SJSA1 (cell line): ENCODE data around the gene MYPOP. TPM values are rescaled to one million over a fixed set of nuclear protein-coding genes. Genes with fewer than 3 reads are reported as not detected.

ENCODE experiments used
- DNase-seq, 2 experiments: peaks; one replicate each; pipeline ENCODE4 v3.0.0-alpha.2; 2015 to 2020; ENCODE audit warnings: low spot score in 2 of 2, low read depth in 1 of 2
- H3K27ac ChIP-seq: fragments of 250-450 bp; sonication (Bioruptor Pico); 2 replicates; pipeline ENCODE4 v1.5.1; 2020; ENCODE audit warnings: mild to moderate bottlenecking, moderate library complexity
- H3K27me3 ChIP-seq: fragments of 250-450 bp; sonication (Bioruptor Pico); replicated peaks from 2 replicates; pipeline ENCODE4 v1.5.1; 2020; ENCODE audit warnings: mild to moderate bottlenecking, moderate library complexity
- H3K36me3 ChIP-seq: fragments of 250-450 bp; sonication (Bioruptor Pico); 2 replicates; pipeline ENCODE4 v1.5.1; 2020; ENCODE audit warnings: mild to moderate bottlenecking
- H3K4me1 ChIP-seq: fragments of 250-450 bp; sonication (Bioruptor Pico); replicated peaks from 2 replicates; pipeline ENCODE4 v1.6.1; 2021; ENCODE audit warnings: mild to moderate bottlenecking
- H3K4me3 ChIP-seq: fragments of 250-450 bp; sonication (Bioruptor Pico); 2 replicates; pipeline ENCODE4 v1.5.1; 2020; ENCODE audit warnings: mild to moderate bottlenecking
- H3K9me3 ChIP-seq: fragments of 250-450 bp; sonication (Bioruptor Pico); replicated peaks from 2 replicates; pipeline ENCODE4 v1.5.1; 2020; ENCODE audit warnings: mild to moderate bottlenecking
- total RNA-seq: library from RNA; depleted of rRNA; stranded (reverse); fragments of >200 nt; shearing (Covaris generic); gene quantifications from 2 replicates; pipeline ENCODE4 v1.2.3, GENCODE V29; 2014; rRNA removed

MYPOP gene
- total RNA-seq, 1 experiment from 2014 or later, result 1.3 TPM

- DNase-seq, result no peak
- Histone ChIP-seq H3K9me3 (peaks cover 4% of the 10 kb centered on the region), H3K36me3 (peaks cover 41% of the 10 kb centered on the region), H3K27me3 (peaks cover 23% of the 10 kb centered on the region), H3K4me3 (no peak overlapping the region), H3K27ac (no peak overlapping the region), H3K4me1 (peaks cover 18% of the 10 kb centered on the region)
Observed at GRCh38 chr19:45860359-45861259, 41.8 kb downstream of the MYPOP start.

- H3K36me3 ChIP-seq, result peaks cover 85% of the 10 kb centered on the region
- H3K27ac ChIP-seq, result no peak overlapping the region
- H3K27me3 ChIP-seq, result no peaks in the 10 kb centered on the region
- no peaks in the 10 kb centered on the region for H3K4me1 ChIP-seq
- H3K4me3 ChIP-seq, result no peak overlapping the region
- no peaks in the 10 kb centered on the region for H3K9me3 ChIP-seq
- DNase-seq, result no peak
Observed at GRCh38 chr19:45854167-45854778, 48.1 kb downstream of the MYPOP start.

- no peak for DNase-seq
- Histone ChIP-seq H3K27ac (no peak overlapping the region), H3K4me1 (no peaks in the 10 kb centered on the region), H3K4me3 (no peak overlapping the region), H3K9me3 (no peaks in the 10 kb centered on the region), H3K27me3 (no peaks in the 10 kb centered on the region), H3K36me3 (peaks cover 87% of the 10 kb centered on the region)
Observed at GRCh38 chr19:45852983-45853382, 49.4 kb downstream of the MYPOP start.

GRCh38 chr19:45852145-45852750, 50.2 kb downstream of the MYPOP start:
- peaks cover 89% of the 10 kb centered on the region for H3K36me3 ChIP-seq
- no peaks in the 10 kb centered on the region for H3K27me3 ChIP-seq
- no peaks in the 10 kb centered on the region for H3K9me3 ChIP-seq
- no peaks in the 10 kb centered on the region for H3K4me1 ChIP-seq
- no peak overlapping the region for H3K27ac ChIP-seq
- H3K4me3 ChIP-seq, result no peak overlapping the region
- DNase-seq, result no peak

GRCh38 chr19:45848922-45849321, 53.5 kb downstream of the MYPOP start:
- Histone ChIP-seq H3K4me3 (no peak overlapping the region), H3K4me1 (no peaks in the 10 kb centered on the region), H3K27ac (no peak overlapping the region), H3K27me3 (no peaks in the 10 kb centered on the region), H3K9me3 (no peaks in the 10 kb centered on the region), H3K36me3 (peaks cover 91% of the 10 kb centered on the region)
- DNase-seq, result no peak

- Histone ChIP-seq H3K36me3 (peaks cover 93% of the 10 kb centered on the region), H3K4me1 (no peaks in the 10 kb centered on the region), H3K9me3 (no peaks in the 10 kb centered on the region)
Observed at GRCh38 chr19:45847663-45848062, 54.8 kb downstream of the MYPOP start.

GRCh38 chr19:45842198-45842597, 60.2 kb downstream of the MYPOP start:
- Histone ChIP-seq H3K4me3 (no peak overlapping the region), H3K36me3 (peaks cover 82% of the 10 kb centered on the region), H3K27me3 (no peaks in the 10 kb centered on the region), H3K9me3 (no peaks in the 10 kb centered on the region), H3K27ac (no peak overlapping the region), H3K4me1 (no peaks in the 10 kb centered on the region)
- no peak for DNase-seq

More at GRCh38 chr19:45847663-45848062, 54.8 kb downstream of the MYPOP start:
- DNase-seq, result no peak
- Histone ChIP-seq H3K27ac (no peak overlapping the region), H3K27me3 (no peaks in the 10 kb centered on the region), H3K4me3 (no peak overlapping the region)

Other genes with a start within 250 kb of the MYPOP start
- 0.72 and 2.1 TPM in 2 replicates for gene GIPR, start 234.4 kb downstream of the MYPOP start, total RNA-seq
- 331 and 402 TPM in 2 replicates for gene SNRPD2, start 210.7 kb downstream of the MYPOP start, total RNA-seq
- 11.6 and 14.6 TPM in 2 replicates for gene QPCTL, start 209.9 kb downstream of the MYPOP start, total RNA-seq
- gene FBXO46, start 171.7 kb downstream of the MYPOP start, total RNA-seq, result 8.3 and 10.7 TPM in 2 replicates
- not detected in 2 replicates for gene MEIOSIN, start 169.2 kb downstream of the MYPOP start, total RNA-seq
- gene SIX5, start 133.4 kb downstream of the MYPOP start, total RNA-seq, result 9.1 and 10.2 TPM in 2 replicates
- gene DMPK, start 120.1 kb downstream of the MYPOP start, total RNA-seq, result 7.4 and 10.6 TPM in 2 replicates
- 17.6 and 35.4 TPM in 2 replicates for gene DMWD, start 109.8 kb downstream of the MYPOP start, total RNA-seq
- not detected in 2 replicates for gene RSPH6A, start 87.3 kb downstream of the MYPOP start, total RNA-seq
- 32.4 and 55.0 TPM in 2 replicates for gene SYMPK, start 39.5 kb downstream of the MYPOP start, total RNA-seq
- not detected in 2 replicates for gene FOXA3, start 38.3 kb downstream of the MYPOP start, total RNA-seq
- 42.9 and 50.1 TPM in 2 replicates for gene IRF2BP1, start 16.5 kb downstream of the MYPOP start, total RNA-seq
- not detected in 2 replicates for gene NANOS2, start 12.2 kb upstream of the MYPOP start, total RNA-seq
- gene NOVA2, start 71.3 kb upstream of the MYPOP start, total RNA-seq, result not detected in 2 replicates
- 4.3 and 7.4 TPM in 2 replicates for gene CCDC61, start 92.9 kb upstream of the MYPOP start, total RNA-seq
- gene PGLYRP1, start 120.4 kb upstream of the MYPOP start, total RNA-seq, result not detected in 2 replicates
- gene IGFL4, start 138.4 kb upstream of the MYPOP start, total RNA-seq, result not detected in 2 replicates
- gene IGFL3, start 222.1 kb upstream of the MYPOP start, total RNA-seq, result not detected in 2 replicates
- gene IGFL2, start 245.6 kb upstream of the MYPOP start, total RNA-seq, result not detected in 2 replicates